Body of pancreas (tissue), 4 donors: ENCODE measurements around the gene CAPN1. TPM values are rescaled to one million over a fixed set of nuclear protein-coding genes. Genes with fewer than 3 reads are reported as not detected.

Experiments used
- ATAC-seq: fragments of 150-250 bp; one replicate; pipeline ENCODE4 v1.9.1; 2016
- DNase-seq, 4 donors: peaks; one replicate each; pipeline ENCODE4 v3.0.0-alpha.2; 2019
- H3K27ac ChIP-seq, 4 donors: fragments of 200-600 bp; sonication (generic); 1 replicate in 3 of 4; 2 replicates in 1 of 4; pipeline versions ENCODE4 v1.5.1 to v1.6.1; 2016 to 2019; ENCODE audit warnings: mild to moderate bottlenecking in 1 of 4, mixed read lengths in 1 of 4, moderate library complexity in 1 of 4
- H3K27me3 ChIP-seq, 2 donors: fragments of 200-600 bp; sonication (generic); one replicate each; pipeline ENCODE4 v1.6.0; 2016; ENCODE audit warnings: mild to moderate bottlenecking in 1 of 2
- H3K36me3 ChIP-seq, 2 donors: fragments of 200-600 bp; sonication (generic); replicated peaks in 1 of 2; 2 replicates each; pipeline ENCODE4 v1.5.1; 2016; ENCODE audit warnings: low read depth in 2 of 2; ENCODE audit not compliant: insufficient read depth in 1 of 2
- H3K4me1 ChIP-seq: fragments of 200-600 bp; sonication (generic); one replicate; pipeline ENCODE4 v1.6.0; 2016
- H3K4me3 ChIP-seq, 2 donors: fragments of 200-600 bp; sonication (generic); 1 replicate in 1 of 2; 2 replicates in 1 of 2; pipeline ENCODE4 v1.5.1; 2016 to 2019
- H3K9me3 ChIP-seq, 3 donors: fragments of 200-600 bp; sonication (generic); 1 replicate in 2 of 3; 2 replicates in 1 of 3; pipeline ENCODE4 v1.5.1; 2016
- POLR2A ChIP-seq, 3 donors: fragments of 450-650 bp; IDR thresholded peaks; one replicate each; pipeline ENCODE4 v1.6.1; 2016; ENCODE audit warnings: antibody characterized with exemption in 3 of 3, mild to moderate bottlenecking in 2 of 3
- WGBS, 2 donors: methylation state at CpG; one replicate each; pipeline ENCODE4 v1.1.5; 2017; 5-methylcytosine and 5-hydroxymethylcytosine counted together
- intact Hi-C: fragments of 100-400 bp; cut with DNase I; formaldehyde crosslinking; loops from one replicate; pipeline ENCODE4 v1.15.1; 2023
- total RNA-seq, 2 donors: library from RNA; depleted of rRNA; stranded (reverse); fragments of >200 nt; gene quantifications; one replicate each; pipeline ENCODE4 v1.1.0, GENCODE V29; 2016
- TF ChIP-seq, protein P1 (sequence below), 7 experiments: fragments of 450-650 bp in 4 of 7; fragments of 200-600 bp in 3 of 7; sonication (generic) in 3 of 7; IDR thresholded peaks; one replicate each; pipeline ENCODE4 v1.5.1; 2016 to 2019; ENCODE audit warnings: antibody characterized with exemption in 7 of 7

The CAPN1 gene
- total RNA-seq, 2 donors from 2014 or later, result 142 to 245 TPM

DNA sequence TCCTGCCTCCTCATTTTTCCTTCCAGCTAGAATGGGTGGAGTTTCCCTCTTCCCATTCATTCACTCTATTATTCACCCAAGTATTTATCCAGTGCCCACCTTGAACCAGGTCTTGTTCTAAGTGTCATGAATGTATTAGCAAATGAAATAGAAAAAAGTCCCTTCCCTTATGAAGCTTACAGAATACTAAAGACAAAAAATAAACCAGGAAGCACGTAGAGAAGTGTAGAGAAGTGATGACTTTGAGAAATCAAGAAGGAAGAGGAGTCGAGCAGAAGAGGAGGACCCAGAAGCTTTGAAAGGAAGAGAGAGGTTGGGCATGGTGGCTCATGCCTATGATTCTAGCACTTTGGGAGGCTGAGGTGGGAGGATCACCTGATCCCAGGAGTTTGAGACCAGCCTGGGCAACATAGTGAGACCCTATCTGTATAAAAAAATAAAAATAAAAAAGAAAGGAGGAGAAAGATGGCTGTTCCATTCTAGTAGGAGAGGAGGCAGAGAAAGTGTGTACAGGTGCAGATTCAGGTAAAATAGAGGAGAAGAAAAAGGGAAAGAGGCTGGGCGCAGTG is 30.3 kb upstream of the CAPN1 start:
- Histone ChIP-seq H3K27ac (peak overlapping the region; percentile 82 to 93 (median 86)), H3K36me3 (no peaks in the 10 kb centered on the region), H3K4me3 (no peak overlapping the region), H3K9me3 (no peaks in the 10 kb centered on the region), H3K4me1 (peaks cover 30% of the 10 kb centered on the region), H3K27me3 (no peaks in the 10 kb centered on the region)
- ATAC-seq (no peak), DNase-seq (no peak)
- TF ChIP-seq POLR2A (IDR thresholded peaks at IDR 0.05), result no peak
- WGBS, 2 donors, result 67 to 89% methylated on average over 3 of the region's 3 CpGs
- intact Hi-C loops, result no loop called here

DNA sequence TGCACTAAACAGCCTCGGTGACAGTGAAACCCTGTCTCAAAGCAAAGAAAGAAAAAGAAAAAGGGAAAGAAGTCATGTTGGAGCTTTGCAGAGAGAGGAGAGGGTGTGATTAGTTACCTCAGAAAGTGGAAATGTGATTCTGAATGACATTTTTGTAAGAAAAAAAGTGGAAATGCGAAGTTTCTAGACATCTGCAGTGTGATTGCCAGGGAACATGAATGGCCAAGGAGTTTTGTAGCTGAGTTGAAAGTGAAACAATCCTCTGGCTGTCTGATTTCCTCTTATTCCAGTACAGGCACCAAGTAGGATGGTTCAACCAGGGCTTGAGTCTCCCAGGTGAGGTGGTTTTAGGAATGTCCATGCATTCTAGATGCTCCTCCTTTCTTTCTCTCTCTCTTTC is 29.6 kb upstream of the CAPN1 start:
- no peaks in the 10 kb centered on the region for H3K36me3 ChIP-seq
- ATAC-seq (no peak), DNase-seq (no peak)
- WGBS, 2 donors, result 69 to 83% methylated on average over 2 of the region's 2 CpGs
- intact Hi-C loops, result no loop called here
- TF ChIP-seq, protein P1, sequence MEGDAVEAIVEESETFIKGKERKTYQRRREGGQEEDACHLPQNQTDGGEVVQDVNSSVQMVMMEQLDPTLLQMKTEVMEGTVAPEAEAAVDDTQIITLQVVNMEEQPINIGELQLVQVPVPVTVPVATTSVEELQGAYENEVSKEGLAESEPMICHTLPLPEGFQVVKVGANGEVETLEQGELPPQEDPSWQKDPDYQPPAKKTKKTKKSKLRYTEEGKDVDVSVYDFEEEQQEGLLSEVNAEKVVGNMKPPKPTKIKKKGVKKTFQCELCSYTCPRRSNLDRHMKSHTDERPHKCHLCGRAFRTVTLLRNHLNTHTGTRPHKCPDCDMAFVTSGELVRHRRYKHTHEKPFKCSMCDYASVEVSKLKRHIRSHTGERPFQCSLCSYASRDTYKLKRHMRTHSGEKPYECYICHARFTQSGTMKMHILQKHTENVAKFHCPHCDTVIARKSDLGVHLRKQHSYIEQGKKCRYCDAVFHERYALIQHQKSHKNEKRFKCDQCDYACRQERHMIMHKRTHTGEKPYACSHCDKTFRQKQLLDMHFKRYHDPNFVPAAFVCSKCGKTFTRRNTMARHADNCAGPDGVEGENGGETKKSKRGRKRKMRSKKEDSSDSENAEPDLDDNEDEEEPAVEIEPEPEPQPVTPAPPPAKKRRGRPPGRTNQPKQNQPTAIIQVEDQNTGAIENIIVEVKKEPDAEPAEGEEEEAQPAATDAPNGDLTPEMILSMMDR (IDR thresholded peaks at IDR 0.05), result no peak
- no peak for TF ChIP-seq POLR2A (IDR thresholded peaks at IDR 0.05)
- no peaks in the 10 kb centered on the region for H3K9me3 ChIP-seq
- H3K4me1 ChIP-seq, result peaks cover 23% of the 10 kb centered on the region
- H3K4me3 ChIP-seq, result no peak overlapping the region
- no peaks in the 10 kb centered on the region for H3K27me3 ChIP-seq
- peak overlapping the region in 1 of 4 donors; percentile 91 for H3K27ac ChIP-seq

DNA sequence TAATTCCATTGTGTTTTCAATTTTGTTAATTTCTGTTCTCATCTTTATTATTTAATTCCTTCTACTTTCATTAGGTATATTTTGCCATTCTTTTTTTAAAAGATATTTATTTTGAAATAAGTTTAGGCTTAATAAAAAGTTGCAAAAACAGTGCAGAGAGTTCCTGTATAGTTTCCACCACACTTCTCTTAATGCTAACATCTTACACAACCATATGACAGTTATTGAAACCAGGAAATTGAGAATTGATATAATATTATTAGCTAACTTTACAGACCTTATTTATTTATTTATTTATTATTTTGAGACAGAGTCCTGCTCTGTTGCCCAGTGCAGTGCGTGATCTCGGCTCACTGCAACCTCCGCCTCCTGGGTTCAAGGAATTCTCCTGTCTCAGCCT is 25.5 kb upstream of the CAPN1 start:
- intact Hi-C loops, result no loop called here
- 92 to 98% methylated on average over 3 of the region's 3 CpGs for WGBS, 2 donors
- DNase-seq, result no peak
- TF ChIP-seq, protein P1 (IDR thresholded peaks at IDR 0.05), result no peak
- TF ChIP-seq POLR2A (IDR thresholded peaks at IDR 0.05), result no peak
- no peaks in the 10 kb centered on the region for H3K27me3 ChIP-seq
- no peaks in the 10 kb centered on the region for H3K36me3 ChIP-seq
- no peak overlapping the region for H3K4me3 ChIP-seq
- ATAC-seq, result no peak
- H3K27ac ChIP-seq, result no peak overlapping the region
- no peaks in the 10 kb centered on the region for H3K9me3 ChIP-seq
- peaks cover 3% of the 10 kb centered on the region for H3K4me1 ChIP-seq

DNA sequence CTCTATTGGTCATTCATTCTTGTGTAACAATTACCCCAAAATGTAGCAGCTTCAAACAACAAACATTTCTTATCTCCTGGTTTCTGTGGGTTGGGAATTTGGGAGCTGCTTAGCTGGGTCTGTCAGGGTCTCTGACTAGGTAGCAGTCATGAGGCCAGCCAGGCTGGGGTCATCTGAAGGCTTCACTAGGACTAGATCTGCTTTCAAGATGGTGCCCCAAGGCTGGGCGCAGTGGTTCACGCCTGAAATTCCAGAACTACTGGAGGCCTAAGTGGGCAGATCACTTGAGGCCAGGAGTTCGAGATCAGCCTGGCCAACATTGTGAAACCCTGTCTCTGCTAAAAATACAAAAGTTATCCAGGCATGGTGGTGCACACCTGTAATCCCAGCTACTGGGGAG is 24.8 kb upstream of the CAPN1 start:
- intact Hi-C loops, result no loop called here
- no peaks in the 10 kb centered on the region for H3K36me3 ChIP-seq
- WGBS, 2 donors, result 89 to 95% methylated on average over 3 of the region's 3 CpGs
- no peak for TF ChIP-seq POLR2A (IDR thresholded peaks at IDR 0.05)
- TF ChIP-seq, protein P1 (IDR thresholded peaks at IDR 0.05), result no peak
- H3K4me1 ChIP-seq, result no peaks in the 10 kb centered on the region
- H3K27ac ChIP-seq, result no peak overlapping the region
- no peak overlapping the region for H3K4me3 ChIP-seq
- no peaks in the 10 kb centered on the region for H3K27me3 ChIP-seq
- no peak for ATAC-seq
- DNase-seq, result no peak
- no peaks in the 10 kb centered on the region for H3K9me3 ChIP-seq

DNA sequence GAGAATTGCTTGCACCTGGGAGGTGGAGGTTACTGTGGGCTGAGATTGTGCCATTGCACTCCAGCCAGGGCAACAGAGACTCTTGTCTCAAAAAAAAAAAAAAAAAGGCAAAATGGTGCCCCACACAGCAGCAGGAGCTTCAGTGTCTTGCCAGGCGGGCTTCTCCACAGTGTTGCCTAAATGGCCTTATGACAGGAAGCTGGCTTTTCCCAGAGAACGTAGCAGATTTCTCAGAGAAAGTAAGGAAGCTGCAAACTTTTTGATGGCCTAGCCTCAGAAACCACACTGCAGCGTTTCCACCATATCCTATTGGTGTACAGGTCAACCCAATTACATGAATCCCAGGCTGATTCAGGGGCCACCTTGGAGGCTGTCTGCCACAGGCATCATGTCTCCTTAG is 24.4 kb upstream of the CAPN1 start:
- H3K4me1 ChIP-seq, result no peaks in the 10 kb centered on the region
- no peak overlapping the region for H3K27ac ChIP-seq
- H3K36me3 ChIP-seq, result no peaks in the 10 kb centered on the region
- no peak for TF ChIP-seq POLR2A (IDR thresholded peaks at IDR 0.05)
- TF ChIP-seq, protein P1 (IDR thresholded peaks at IDR 0.05), result no peak
- intact Hi-C loops, result no loop called here
- no peak for ATAC-seq
- WGBS, 2 donors, result 74 to 76% methylated on average over 3 of the region's 3 CpGs
- no peaks in the 10 kb centered on the region for H3K9me3 ChIP-seq
- H3K27me3 ChIP-seq, result no peaks in the 10 kb centered on the region
- no peak for DNase-seq
- H3K4me3 ChIP-seq, result no peak overlapping the region
